ENCODE results near the gene TMEM158.

Gene TMEM158

DNA sequence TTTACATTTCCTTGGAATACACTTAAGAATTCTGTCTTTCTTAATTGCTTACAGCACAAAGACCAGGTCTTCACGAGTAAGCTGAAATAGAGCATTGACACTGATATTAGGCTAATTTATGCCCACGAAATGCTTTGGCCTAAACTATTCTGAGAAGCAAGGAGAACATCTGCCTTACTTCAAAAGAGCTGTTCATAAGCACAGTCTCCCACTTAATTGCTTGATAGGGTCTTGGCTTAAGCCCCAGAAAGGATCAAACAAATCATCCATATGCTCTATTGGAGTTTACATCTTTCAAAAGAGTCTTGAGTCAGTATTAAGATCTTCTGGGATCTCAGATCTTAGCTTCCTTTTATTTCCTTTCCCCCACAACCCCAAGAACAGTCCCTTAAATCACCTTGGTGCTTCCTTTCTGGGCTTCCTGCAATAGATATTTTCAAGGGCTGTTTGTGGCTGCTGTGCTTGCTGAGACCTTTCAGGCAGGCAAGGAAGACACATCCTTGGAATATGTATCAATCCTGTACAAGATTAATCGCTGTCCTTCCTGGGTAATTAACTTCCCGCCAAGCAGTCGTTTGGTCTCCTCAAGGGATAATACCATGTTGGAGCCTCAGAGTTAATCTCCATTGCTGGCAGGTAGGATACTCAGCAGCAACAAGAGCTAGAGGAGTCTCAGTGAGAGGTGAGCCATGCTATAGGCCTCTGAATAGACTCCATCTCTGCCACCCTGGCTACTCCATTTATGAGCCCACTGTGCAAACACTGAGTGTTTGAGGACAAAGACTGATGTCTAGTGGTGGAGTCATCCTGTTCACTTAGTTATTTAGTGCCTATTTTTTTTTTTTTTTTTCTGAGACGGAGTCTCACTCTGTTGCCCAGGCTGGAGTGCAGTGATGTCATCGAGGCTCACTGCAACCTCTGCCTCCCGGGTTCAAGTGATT lies 37.1 kb downstream of the TMEM158 start:
- TF ChIP-seq, protein P1, sequence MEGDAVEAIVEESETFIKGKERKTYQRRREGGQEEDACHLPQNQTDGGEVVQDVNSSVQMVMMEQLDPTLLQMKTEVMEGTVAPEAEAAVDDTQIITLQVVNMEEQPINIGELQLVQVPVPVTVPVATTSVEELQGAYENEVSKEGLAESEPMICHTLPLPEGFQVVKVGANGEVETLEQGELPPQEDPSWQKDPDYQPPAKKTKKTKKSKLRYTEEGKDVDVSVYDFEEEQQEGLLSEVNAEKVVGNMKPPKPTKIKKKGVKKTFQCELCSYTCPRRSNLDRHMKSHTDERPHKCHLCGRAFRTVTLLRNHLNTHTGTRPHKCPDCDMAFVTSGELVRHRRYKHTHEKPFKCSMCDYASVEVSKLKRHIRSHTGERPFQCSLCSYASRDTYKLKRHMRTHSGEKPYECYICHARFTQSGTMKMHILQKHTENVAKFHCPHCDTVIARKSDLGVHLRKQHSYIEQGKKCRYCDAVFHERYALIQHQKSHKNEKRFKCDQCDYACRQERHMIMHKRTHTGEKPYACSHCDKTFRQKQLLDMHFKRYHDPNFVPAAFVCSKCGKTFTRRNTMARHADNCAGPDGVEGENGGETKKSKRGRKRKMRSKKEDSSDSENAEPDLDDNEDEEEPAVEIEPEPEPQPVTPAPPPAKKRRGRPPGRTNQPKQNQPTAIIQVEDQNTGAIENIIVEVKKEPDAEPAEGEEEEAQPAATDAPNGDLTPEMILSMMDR (IDR thresholded peaks at IDR 0.05; ENCODE audit: borderline replicate concordance, control extremely low read depth, extremely low read depth, insufficient read depth, missing control alignments), result no peak
- in situ Hi-C loops (cut with MboI; ENCODE audit: low sequenced_read_pairs, unreplicated experiment), result no loop called here
- DNase-seq (ENCODE audit: low spot score), result no peak

DNA sequence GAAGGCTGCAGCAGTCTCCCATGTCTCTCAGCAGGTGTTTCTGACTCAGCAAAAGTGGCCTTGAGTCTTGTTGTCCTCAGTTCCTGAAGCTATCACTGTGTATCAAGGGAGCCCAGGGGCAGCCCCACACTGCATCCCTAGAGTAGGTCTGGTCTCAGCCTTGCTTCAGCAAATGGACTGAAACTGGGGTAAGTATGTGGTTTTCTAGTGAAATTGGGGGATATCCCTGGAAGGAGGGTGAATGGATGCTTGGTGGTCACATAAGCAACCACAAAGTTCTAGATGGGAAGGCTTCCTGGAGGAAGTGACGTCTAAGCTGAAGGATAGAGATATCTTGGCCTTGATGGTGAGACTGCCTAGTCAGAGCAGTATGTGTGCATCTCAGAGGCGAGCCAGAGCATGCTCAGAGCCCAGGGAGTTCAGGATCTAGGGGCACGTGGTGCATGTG lies 38.4 kb downstream of the TMEM158 start:
- no peak for DNase-seq (ENCODE audit: low spot score)
- in situ Hi-C loops (cut with MboI; ENCODE audit: low sequenced_read_pairs, unreplicated experiment), result no loop called here
- TF ChIP-seq, protein P1 (IDR thresholded peaks at IDR 0.05; ENCODE audit: borderline replicate concordance, control extremely low read depth, extremely low read depth, insufficient read depth, missing control alignments), result no peak

GRCh38 chr3:45186871-45187270 lies 39.2 kb downstream of the TMEM158 start:
- TF ChIP-seq, protein P1 (IDR thresholded peaks at IDR 0.05; ENCODE audit: borderline replicate concordance, control extremely low read depth, extremely low read depth, insufficient read depth, missing control alignments), result no peak
- no peak for DNase-seq (ENCODE audit: low spot score)
- in situ Hi-C loops (cut with MboI; ENCODE audit: low sequenced_read_pairs, unreplicated experiment), result no loop called here

GRCh38 chr3:45185461-45185860 lies 40.6 kb downstream of the TMEM158 start:
- TF ChIP-seq, protein P1 (IDR thresholded peaks at IDR 0.05; ENCODE audit: borderline replicate concordance, control extremely low read depth, extremely low read depth, insufficient read depth, missing control alignments), result no peak
- in situ Hi-C loops (cut with MboI; ENCODE audit: low sequenced_read_pairs, unreplicated experiment), result no loop called here
- DNase-seq (ENCODE audit: low spot score), result no peak

DNA sequence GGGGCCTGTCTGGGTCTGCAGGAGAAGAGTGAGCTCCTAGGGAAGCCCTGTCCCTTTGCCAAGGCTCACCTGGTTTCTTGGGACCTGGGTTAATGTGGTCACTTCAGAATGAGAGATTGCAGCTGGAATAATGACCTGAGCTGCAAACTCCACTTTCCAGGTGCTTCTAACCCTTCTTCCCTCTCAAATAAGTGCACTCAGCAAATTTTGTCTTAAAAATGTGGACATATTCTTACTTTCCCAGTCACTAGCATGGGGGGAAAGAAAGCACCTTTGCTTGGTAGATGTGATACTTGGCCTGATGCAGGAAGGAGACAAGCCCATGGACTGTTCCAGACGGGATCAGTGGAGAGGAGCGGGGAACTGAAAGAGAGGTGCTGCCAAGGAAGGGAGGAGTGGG lies 41.0 kb downstream of the TMEM158 start:
- TF ChIP-seq, protein P1 (IDR thresholded peaks at IDR 0.05; ENCODE audit: borderline replicate concordance, control extremely low read depth, extremely low read depth, insufficient read depth, missing control alignments), result no peak
- no peak for DNase-seq (ENCODE audit: low spot score)
- in situ Hi-C loops (cut with MboI; ENCODE audit: low sequenced_read_pairs, unreplicated experiment), result no loop called here

DNA sequence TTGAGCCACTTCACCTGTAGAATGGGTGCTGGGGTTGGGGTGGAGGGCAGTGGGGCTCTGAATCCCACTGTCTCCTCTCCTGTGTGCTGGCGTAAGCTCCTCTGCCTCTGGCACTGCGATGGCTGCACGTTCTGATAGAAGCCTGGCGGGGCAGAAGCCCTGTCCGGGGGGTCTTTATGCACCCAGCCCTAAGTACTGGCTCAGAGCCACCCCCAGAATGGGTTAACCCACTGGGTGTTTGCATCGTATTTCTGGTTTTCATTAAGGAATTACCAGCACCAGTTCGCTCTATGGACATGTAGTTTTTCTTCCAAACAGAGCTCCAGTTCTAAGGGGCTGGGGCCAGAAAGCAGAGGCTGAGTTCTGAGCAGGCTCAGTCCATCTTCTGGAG lies 42.2 kb downstream of the TMEM158 start:
- no peak for DNase-seq (ENCODE audit: low spot score)
- TF ChIP-seq, protein P1 (IDR thresholded peaks at IDR 0.05; ENCODE audit: borderline replicate concordance, control extremely low read depth, extremely low read depth, insufficient read depth, missing control alignments), result no peak
- in situ Hi-C loops (cut with MboI; ENCODE audit: low sequenced_read_pairs, unreplicated experiment), result no loop called here

All from GM13976 (cell line).